ENCODE results near the gene ZNF32. TPM values are rescaled to one million over a fixed set of nuclear protein-coding genes. Genes with fewer than 3 reads are reported as not detected.

Gene ZNF32
- total RNA-seq, 1 donor from 2014 or later: 48.8 TPM

- H3K9me3 Mint-ChIP-seq (ENCODE audit: unreplicated experiment): peaks cover 5% of the 10 kb centered on the region
Measured at GRCh38 chr10:43623351-43623750, 25.3 kb downstream of the ZNF32 start.

DNA sequence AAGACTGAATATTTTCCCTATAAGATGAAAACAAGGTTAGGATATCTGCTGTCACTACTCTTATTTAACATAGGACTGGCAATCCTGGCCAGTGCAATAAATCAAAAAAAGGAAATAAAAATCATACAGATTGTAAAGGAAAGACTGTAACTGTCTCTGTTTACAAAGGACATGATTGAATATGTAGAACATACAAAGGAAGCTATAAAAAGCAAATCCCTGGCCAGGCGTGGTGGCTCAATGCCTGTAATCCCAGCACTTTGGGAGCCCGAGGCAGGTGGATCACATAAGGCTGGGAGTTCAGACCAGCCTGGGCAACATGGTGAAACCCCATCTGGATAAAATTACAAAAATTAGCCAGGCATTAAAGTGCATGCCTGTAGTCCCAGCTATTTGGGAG lies 26.6 kb downstream of the ZNF32 start:
- H3K36me3 Mint-ChIP-seq (ENCODE audit: unreplicated experiment): peaks cover 7% of the 10 kb centered on the region
- H3K4me1 Mint-ChIP-seq (ENCODE audit: unreplicated experiment): peaks cover 7% of the 10 kb centered on the region
- H3K9me3 Mint-ChIP-seq (ENCODE audit: unreplicated experiment): peaks cover 9% of the 10 kb centered on the region
- H3K4me3 Mint-ChIP-seq (ENCODE audit: unreplicated experiment): no peak overlapping the region
- DNase-seq (ENCODE audit: extremely low spot score, unreplicated experiment): no peak
- H3K27ac Mint-ChIP-seq (ENCODE audit: unreplicated experiment): no peak overlapping the region
- H3K27me3 Mint-ChIP-seq (ENCODE audit: unreplicated experiment): no peaks in the 10 kb centered on the region
- TF ChIP-seq, protein P1, sequence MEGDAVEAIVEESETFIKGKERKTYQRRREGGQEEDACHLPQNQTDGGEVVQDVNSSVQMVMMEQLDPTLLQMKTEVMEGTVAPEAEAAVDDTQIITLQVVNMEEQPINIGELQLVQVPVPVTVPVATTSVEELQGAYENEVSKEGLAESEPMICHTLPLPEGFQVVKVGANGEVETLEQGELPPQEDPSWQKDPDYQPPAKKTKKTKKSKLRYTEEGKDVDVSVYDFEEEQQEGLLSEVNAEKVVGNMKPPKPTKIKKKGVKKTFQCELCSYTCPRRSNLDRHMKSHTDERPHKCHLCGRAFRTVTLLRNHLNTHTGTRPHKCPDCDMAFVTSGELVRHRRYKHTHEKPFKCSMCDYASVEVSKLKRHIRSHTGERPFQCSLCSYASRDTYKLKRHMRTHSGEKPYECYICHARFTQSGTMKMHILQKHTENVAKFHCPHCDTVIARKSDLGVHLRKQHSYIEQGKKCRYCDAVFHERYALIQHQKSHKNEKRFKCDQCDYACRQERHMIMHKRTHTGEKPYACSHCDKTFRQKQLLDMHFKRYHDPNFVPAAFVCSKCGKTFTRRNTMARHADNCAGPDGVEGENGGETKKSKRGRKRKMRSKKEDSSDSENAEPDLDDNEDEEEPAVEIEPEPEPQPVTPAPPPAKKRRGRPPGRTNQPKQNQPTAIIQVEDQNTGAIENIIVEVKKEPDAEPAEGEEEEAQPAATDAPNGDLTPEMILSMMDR (IDR thresholded peaks at IDR 0.05): no peak

More at GRCh38 chr10:43623351-43623750, 25.3 kb downstream of the ZNF32 start:
- Mint-ChIP-seq H3K4me3 (ENCODE audit: unreplicated experiment) (peak overlapping the region; percentile 48), H3K36me3 (ENCODE audit: unreplicated experiment) (peaks cover 4% of the 10 kb centered on the region), H3K27ac (ENCODE audit: unreplicated experiment) (no peak overlapping the region), H3K4me1 (ENCODE audit: unreplicated experiment) (peaks cover 7% of the 10 kb centered on the region), H3K27me3 (ENCODE audit: unreplicated experiment) (no peaks in the 10 kb centered on the region)
- no peak for DNase-seq (ENCODE audit: extremely low spot score, unreplicated experiment)
- TF ChIP-seq, protein P1 (IDR thresholded peaks at IDR 0.05): no peak

GRCh38 chr10:43619368-43619767 lies 29.3 kb downstream of the ZNF32 start:
- no peaks in the 10 kb centered on the region for H3K27me3 Mint-ChIP-seq (ENCODE audit: unreplicated experiment)
- peaks cover 26% of the 10 kb centered on the region for H3K36me3 Mint-ChIP-seq (ENCODE audit: unreplicated experiment)
- DNase-seq (ENCODE audit: extremely low spot score, unreplicated experiment): no peak
- H3K4me3 Mint-ChIP-seq (ENCODE audit: unreplicated experiment): no peak overlapping the region
- TF ChIP-seq, protein P1 (IDR thresholded peaks at IDR 0.05): no peak
- H3K4me1 Mint-ChIP-seq (ENCODE audit: unreplicated experiment): peaks cover 7% of the 10 kb centered on the region
- H3K27ac Mint-ChIP-seq (ENCODE audit: unreplicated experiment): no peak overlapping the region
- peaks cover 29% of the 10 kb centered on the region for H3K9me3 Mint-ChIP-seq (ENCODE audit: unreplicated experiment)

DNA sequence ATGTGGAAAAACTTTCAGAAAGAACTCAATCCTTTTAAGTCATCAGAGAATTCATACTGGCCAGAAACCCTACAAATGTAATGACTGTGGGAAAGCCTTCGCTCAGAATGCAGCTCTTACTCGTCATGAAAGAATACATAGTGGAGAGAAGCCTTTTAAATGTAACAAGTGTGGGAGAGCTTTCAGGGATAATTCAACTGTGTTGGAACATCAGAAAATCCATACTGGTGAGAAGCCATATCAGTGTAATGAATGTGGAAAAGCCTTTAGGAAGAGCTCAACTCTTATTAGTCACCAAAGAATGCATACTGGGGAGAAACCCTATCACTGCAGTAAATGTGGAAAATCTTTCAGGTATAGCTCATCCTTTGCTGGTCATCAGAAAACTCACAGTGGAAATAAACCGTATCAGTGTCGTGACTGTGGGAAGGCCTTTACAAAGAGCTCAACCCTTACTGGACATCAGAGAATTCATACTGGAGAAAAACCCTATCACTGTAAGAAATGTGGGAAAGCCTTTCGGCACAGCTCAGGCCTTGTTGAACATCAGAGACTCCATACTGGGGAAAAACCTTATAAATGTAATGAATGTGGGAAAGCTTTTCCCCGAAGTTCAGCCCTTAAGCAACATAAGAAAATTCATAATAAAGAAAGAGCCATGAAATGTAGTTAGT lies 31.8 kb downstream of the ZNF32 start:
- Mint-ChIP-seq H3K4me1 (ENCODE audit: unreplicated experiment) (no peaks in the 10 kb centered on the region), H3K9me3 (ENCODE audit: unreplicated experiment) (peaks cover 27% of the 10 kb centered on the region)

DNA sequence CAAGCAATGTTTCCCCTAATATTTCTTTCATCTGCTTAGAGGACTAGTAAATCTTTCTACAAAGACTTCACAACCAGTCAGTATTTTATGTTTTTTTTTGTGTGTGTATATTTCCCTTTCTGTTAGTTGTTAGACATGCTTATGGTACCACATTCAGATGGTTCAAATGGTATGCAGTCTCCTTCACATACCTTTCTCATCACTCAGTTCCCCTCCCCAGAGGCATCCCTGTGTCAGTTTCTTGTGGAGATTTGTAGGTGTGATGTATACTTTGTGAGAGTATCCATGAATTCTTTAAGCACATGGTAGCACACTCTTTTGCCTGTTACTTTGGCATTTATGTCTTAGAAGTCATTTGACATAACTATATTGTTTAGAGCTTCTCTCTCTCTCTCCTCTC lies 38.0 kb downstream of the ZNF32 start:
- Mint-ChIP-seq H3K27me3 (ENCODE audit: unreplicated experiment) (no peaks in the 10 kb centered on the region), H3K4me1 (ENCODE audit: unreplicated experiment) (peaks cover 7% of the 10 kb centered on the region), H3K27ac (ENCODE audit: unreplicated experiment) (no peak overlapping the region), H3K9me3 (ENCODE audit: unreplicated experiment) (peaks cover 10% of the 10 kb centered on the region), H3K4me3 (ENCODE audit: unreplicated experiment) (no peak overlapping the region), H3K36me3 (ENCODE audit: unreplicated experiment) (peaks cover 18% of the 10 kb centered on the region)
- DNase-seq (ENCODE audit: extremely low spot score, unreplicated experiment): no peak
- TF ChIP-seq, protein P1 (IDR thresholded peaks at IDR 0.05): no peak

More for the DNA sequence above, 31.8 kb downstream of the ZNF32 start:
- Mint-ChIP-seq H3K27me3 (ENCODE audit: unreplicated experiment) (no peaks in the 10 kb centered on the region), H3K4me3 (ENCODE audit: unreplicated experiment) (no peak overlapping the region), H3K36me3 (ENCODE audit: unreplicated experiment) (peaks cover 37% of the 10 kb centered on the region), H3K27ac (ENCODE audit: unreplicated experiment) (no peak overlapping the region)
- TF ChIP-seq, protein P1 (IDR thresholded peaks at IDR 0.05): no peak
- DNase-seq (ENCODE audit: extremely low spot score, unreplicated experiment): no peak

All from osteocyte (in vitro differentiated cells).